Stromal cell of bone marrow (primary cell): ENCODE results near the gene AMOT.

Experiments used
- DNase-seq: peaks from one replicate; pipeline ENCODE4 v3.0.0-alpha.2; 2012; ENCODE audit warnings: low read depth

The AMOT gene

DNA sequence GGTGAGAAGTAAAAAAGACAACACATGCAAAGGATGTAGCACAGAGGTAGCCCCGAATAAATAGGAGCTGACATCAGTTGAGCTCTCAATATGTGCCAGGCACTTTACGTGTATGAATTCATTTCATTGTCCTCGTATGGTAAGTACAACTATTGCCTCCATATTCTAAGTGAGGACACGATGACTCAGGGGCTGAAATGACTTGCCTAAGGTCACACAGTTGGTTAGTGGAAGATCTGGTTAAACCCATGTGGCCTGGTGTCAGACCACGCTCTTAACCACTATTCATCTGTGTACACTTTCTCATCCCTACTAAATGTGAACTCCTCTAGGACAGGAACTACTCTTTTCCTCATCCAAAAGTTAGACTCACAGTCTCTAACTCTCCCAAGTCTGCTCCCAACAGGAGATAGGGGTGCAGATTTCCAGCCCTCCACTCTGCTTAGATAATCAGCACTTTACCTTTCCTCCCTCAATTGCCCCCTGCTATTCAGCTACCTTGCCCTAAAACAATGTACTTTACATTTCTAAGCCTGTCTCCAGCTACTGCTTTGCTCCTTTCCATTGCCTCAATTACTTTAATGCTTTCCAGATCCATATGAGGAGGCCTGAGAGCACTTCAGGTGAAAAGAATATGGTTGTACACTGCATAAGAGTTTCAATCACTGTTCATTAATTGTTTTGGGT is 102.1 kb downstream of the AMOT start:
- no peak for DNase-seq

DNA sequence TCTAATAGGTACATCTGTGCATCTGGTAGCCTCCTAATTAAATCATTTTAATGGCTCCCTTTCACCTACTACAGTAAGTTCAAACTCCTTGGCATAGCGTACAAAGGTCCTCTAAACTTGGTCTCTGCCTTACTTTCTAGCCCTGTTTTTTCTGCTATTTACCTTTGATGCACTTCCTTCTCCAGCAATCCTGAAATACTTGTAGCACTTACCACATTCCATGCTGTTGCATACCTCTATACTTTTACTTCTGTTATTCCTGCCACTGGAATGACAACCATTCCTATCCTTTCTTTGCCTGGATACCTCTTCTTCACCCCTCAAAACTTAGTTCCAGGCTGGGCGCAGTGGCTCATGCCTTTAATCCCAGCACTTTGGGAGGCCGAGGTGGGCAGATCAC is 104.3 kb downstream of the AMOT start:
- DNase-seq: no peak

DNA sequence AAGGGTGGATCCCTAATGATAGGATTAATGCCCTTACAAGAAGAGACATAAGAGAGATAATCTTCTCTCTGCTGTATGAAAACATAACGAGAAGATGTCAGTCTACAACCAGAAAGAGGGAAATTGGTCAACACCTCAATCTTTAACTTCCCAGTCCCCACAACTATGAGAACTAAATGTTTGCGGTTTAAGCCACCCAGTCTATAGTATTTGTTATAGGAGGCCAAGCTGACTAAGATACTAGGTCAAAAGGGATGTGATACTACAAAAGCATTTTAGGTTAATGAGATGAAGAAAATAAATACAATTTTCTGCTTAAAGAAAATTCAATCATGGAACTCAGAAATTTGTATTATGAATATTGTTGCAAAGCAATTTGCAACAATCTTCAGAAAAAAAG is 105.5 kb downstream of the AMOT start:
- no peak for DNase-seq

DNA sequence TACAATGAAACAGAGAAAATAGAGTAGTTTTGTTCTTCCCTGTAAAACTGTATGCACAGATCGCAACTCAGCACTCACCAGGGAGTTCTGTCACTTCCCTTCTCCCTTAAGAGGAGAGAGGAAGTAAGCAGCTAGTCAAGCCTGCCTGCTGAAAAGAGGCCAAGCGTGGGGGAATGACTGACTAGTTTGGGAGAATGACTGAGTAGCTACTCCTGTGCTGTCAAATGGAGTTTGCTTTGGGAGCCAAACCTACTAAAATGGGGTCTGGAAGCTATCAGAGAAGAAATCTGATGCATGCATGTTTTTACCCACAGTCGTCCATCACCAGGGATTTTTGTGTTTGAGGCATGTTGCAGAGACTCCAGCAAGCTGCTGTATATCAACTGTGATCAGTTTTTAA is 106.3 kb downstream of the AMOT start:
- DNase-seq: no peak

DNA sequence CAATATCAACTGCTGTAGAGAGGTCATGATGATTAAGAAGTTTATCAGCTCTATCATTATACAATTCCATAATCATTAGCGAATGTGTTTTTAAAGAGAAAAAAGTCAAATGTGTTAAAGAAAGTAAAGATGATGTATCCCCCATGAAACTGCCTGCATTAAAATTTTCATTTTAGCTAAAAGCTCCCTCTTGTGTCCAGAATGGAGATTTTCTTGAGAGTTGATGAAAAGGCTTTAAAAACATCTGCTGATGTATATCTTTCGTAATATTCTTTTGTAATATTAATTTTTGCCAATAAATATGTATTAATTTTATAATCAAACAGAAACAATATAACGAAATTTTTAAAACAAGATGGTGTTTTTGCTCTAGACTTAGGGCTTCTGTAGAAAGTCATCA is 108.8 kb downstream of the AMOT start:
- no peak for DNase-seq
